ENCODE data around the gene LYPLAL1. TPM values are rescaled to one million over a fixed set of nuclear protein-coding genes. Genes with fewer than 3 reads are reported as not detected.
A peak's percentile ranks its signal among the peaks of the same experiment; 100 is the strongest.

LYPLAL1 gene
- total and polyA plus RNA-seq, 9 of the 15 experiments (the other 6 are each of a cell fraction or from before 2014, with no cell fraction given), result 14.9 to 179 (median 46.3) TPM

DNA sequence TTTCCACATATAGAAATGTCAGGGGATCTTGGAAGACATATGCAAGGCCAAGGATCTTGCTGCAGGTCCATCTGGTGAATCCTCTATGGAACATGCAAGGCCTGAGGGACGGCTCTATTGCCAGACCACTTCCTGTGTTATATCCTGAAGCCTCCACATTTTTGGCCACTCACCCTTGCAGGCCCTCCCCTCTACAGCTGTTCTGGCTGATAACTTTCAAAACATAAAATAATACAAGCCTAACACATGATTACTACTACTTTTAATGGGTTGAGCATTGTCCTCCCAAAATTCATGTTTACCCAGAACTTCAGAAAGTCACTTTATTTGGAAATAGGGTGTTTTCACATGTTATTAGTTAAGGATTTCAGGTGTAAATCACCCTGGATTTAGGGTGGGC lies 18.5 kb upstream of the LYPLAL1 start (continued):
- TF ChIP-seq ZFPM2 (CRISPR knock-in tag; IDR thresholded peaks at IDR 0.05) (no peak), POLR2A (conservative IDR thresholded peaks at IDR 0.05) (no peak), ZEB2 (IDR thresholded peaks at IDR 0.05) (no peak), NR1H2 (CRISPR knock-in tag; IDR thresholded peaks at IDR 0.05) (no peak), XRCC5 (IDR thresholded peaks at IDR 0.05; ENCODE audit: low read depth, low read length) (no peak), MAX (CRISPR knock-in tag; IDR thresholded peaks at IDR 0.05) (no peak), MTA3 (IDR thresholded peaks at IDR 0.05; ENCODE audit: borderline replicate concordance) (no peak), ARHGAP35 (IDR thresholded peaks at IDR 0.05; ENCODE audit: partially characterized antibody) (no peak), HSF4 (CRISPR knock-in tag; IDR thresholded peaks at IDR 0.05; ENCODE audit: borderline replicate concordance) (no peak), ESRRB (CRISPR knock-in tag; IDR thresholded peaks at IDR 0.05; ENCODE audit: borderline replicate concordance) (no peak), NFYB (IDR thresholded peaks at IDR 0.05; ENCODE audit: extremely low read depth, insufficient read length) (no peak), BRCA1 (IDR thresholded peaks at IDR 0.05) (no peak), BRCA1 (CRISPR knock-in tag; IDR thresholded peaks at IDR 0.05) (no peak), TCF7L2 (IDR thresholded peaks at IDR 0.05; ENCODE audit: low read depth, low read length) (no peak), ZNF408 (CRISPR knock-in tag; IDR thresholded peaks at IDR 0.05; ENCODE audit: low read depth) (no peak), POLR2AphosphoS5 (IDR thresholded peaks at IDR 0.05; ENCODE audit: control insufficient read depth, insufficient read depth, low read depth, low read length) (0 out of 2 replicates have a peak, but pooled peaks have one; percentile 21), ZNF140 (CRISPR knock-in tag; IDR thresholded peaks at IDR 0.05) (no peak), ZBTB26 (CRISPR knock-in tag; IDR thresholded peaks at IDR 0.05) (no peak), ZNF184 (CRISPR knock-in tag; IDR thresholded peaks at IDR 0.05) (no peak)
- TF ChIP-seq, protein P1, sequence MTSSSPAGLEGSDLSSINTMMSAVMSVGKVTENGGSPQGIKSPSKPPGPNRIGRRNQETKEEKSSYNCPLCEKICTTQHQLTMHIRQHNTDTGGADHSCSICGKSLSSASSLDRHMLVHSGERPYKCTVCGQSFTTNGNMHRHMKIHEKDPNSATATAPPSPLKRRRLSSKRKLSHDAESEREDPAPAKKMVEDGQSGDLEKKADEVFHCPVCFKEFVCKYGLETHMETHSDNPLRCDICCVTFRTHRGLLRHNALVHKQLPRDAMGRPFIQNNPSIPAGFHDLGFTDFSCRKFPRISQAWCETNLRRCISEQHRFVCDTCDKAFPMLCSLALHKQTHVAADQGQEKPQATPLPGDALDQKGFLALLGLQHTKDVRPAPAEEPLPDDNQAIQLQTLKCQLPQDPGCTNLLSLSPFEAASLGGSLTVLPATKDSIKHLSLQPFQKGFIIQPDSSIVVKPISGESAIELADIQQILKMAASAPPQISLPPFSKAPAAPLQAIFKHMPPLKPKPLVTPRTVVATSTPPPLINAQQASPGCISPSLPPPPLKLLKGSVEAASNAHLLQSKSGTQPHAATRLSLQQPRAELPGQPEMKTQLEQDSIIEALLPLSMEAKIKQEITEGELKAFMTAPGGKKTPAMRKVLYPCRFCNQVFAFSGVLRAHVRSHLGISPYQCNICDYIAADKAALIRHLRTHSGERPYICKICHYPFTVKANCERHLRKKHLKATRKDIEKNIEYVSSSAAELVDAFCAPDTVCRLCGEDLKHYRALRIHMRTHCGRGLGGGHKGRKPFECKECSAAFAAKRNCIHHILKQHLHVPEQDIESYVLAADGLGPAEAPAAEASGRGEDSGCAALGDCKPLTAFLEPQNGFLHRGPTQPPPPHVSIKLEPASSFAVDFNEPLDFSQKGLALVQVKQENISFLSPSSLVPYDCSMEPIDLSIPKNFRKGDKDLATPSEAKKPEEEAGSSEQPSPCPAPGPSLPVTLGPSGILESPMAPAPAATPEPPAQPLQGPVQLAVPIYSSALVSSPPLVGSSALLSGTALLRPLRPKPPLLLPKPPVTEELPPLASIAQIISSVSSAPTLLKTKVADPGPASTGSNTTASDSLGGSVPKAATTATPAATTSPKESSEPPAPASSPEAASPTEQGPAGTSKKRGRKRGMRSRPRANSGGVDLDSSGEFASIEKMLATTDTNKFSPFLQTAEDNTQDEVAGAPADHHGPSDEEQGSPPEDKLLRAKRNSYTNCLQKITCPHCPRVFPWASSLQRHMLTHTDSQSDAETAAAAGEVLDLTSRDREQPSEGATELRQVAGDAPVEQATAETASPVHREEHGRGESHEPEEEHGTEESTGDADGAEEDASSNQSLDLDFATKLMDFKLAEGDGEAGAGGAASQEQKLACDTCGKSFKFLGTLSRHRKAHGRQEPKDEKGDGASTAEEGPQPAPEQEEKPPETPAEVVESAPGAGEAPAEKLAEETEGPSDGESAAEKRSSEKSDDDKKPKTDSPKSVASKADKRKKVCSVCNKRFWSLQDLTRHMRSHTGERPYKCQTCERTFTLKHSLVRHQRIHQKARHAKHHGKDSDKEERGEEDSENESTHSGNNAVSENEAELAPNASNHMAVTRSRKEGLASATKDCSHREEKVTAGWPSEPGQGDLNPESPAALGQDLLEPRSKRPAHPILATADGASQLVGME (CRISPR knock-in tag; IDR thresholded peaks at IDR 0.05), result peak; percentile 21; the same call in 1 of the 2 replicates
- TF ChIP-seq, protein P2, sequence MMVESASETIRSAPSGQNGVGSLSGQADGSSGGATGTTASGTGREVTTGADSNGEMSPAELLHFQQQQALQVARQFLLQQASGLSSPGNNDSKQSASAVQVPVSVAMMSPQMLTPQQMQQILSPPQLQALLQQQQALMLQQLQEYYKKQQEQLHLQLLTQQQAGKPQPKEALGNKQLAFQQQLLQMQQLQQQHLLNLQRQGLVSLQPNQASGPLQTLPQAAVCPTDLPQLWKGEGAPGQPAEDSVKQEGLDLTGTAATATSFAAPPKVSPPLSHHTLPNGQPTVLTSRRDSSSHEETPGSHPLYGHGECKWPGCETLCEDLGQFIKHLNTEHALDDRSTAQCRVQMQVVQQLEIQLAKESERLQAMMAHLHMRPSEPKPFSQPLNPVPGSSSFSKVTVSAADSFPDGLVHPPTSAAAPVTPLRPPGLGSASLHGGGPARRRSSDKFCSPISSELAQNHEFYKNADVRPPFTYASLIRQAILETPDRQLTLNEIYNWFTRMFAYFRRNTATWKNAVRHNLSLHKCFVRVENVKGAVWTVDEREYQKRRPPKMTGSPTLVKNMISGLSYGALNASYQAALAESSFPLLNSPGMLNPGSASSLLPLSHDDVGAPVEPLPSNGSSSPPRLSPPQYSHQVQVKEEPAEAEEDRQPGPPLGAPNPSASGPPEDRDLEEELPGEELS (CRISPR knock-in tag; IDR thresholded peaks at IDR 0.05; ENCODE audit: borderline replicate concordance), result no peak
